HG02798 (cell line): Measurements from ENCODE around the gene ABCC4.
A peak's percentile ranks its signal among the peaks of the same experiment; 100 is the strongest.
"Not testable (repeated sequence)": the region's sequence is repeated elsewhere in the genome, so short reads cannot be mapped to it uniquely, and the experiment has no call there.

Source experiments
- ATAC-seq: cut with Tn5 transposase; IDR thresholded peaks from one replicate; pipeline ENCODE4 v1.9.1; 2021; ENCODE audit warnings: mild to moderate bottlenecking; ENCODE audit not compliant: unreplicated experiment, poor library complexity

ABCC4 gene

DNA sequence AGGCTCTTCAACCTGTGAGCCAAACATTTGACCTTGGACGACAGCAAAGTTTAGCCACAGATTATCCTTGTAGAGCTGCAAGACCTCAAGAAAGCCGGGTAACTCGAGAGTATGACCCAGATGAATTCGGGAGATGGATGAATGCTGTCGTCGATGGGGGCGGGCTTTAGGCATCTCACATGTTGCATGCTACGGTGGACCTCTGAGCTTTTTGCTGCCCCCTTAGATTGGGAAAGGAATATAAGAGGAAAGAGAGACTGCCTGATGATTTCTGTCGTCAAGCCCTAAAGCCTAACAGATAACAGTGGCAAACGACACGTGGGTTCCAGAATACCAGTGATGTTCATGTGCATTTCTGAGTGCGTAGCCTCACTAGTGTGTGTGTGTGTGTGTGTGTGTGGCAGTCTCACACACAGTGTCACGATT, 730 bp upstream of the ABCC4 start:
- no peak for ATAC-seq

DNA sequence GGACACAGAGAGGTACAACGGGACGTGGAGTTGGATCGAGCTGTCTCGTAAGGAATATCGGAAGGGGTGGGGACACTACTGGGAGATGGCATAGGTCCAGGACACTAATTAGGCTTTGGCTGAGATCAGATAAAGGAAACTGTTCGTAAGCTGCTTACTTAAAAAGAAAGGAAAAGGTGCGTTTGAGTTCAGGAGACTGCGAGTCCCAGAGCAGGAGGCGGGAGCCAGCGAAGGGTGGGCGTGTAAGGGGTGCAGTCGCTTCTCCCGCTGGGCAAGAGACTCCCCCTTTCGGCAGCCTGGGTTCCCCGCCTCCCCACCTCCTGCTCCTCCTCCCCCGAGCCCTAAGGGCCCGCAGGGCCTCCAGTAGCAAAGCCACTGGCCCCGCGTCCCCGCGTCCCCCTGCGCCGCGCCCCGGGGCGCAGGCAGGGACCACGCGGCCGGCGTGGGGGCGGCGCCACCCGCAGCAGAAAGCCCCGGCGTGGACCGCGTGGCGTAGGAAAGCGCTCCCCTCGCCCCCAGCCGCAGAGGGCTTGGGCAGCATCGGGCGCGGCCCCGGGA, 547 bp downstream of the ABCC4 start:
- ATAC-seq: peak; percentile 48

DNA sequence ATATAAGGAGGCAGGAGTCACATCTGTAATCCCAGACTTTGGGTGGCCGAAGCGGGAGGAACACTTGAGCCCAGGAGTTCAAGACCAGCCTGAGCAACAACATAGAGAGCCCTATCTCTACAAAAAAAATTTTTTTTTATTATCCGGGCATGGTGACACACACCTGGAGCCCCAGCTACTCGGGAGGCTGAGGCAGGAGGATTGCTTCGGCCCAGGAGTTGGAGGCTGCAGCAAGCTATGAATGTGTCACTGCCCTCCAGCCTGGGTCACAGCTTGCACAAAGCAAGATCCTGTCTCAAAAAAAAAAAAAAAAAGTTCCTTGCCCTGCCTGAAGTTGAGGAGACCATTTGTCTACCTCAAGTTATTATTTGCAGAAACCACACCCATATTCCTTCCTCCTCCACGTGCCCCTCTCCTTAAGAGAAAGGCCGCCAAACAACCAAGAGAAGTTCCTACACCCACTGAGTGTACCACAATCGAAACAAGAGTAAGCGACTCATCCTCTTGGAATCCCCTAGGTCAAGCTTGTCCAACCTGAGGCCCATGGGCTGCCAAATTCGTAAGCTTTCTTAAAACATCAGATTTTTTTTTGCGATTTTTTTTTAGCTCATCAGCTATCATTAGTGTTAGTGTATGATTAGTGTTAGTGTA, 2.2 kb downstream of the ABCC4 start:
- ATAC-seq: no peak

DNA sequence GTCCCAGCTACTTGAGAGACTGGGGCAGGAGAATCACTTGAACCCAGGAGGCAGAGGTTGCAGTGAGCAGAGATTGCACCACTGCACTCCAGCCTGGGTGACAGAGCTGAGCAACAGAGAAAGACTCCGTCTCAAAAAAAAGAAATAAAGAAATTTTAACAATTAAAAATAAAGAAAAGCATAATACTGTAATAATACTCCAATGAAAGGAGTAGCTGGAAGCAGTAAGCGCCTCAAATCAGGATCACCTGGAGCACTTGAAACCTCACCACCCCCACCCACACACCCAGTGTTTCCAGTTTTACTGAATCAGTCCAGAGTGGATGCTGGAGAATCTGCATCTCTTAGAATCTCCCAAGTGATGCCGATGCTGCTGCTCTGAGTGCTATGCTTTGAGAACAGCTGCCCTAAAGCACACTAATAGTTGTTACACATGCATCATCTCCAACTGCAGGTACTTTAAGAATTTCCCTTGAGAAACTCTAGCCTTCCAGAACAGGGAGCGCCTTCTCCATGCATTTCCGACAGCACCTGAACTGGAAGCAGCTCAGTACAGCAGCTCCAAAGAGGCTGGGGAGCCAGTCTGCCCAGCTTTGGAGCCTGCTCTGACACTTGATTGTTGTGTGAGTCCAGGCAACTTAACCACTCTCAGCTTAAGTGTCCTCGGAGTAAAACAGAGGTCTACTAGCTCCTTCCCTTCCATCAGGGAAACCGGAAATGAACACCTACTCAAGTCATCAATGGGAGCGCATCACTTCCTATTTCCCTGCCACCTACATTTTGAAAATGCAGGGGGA, 2.9 kb downstream of the ABCC4 start:
- no peak for ATAC-seq

DNA sequence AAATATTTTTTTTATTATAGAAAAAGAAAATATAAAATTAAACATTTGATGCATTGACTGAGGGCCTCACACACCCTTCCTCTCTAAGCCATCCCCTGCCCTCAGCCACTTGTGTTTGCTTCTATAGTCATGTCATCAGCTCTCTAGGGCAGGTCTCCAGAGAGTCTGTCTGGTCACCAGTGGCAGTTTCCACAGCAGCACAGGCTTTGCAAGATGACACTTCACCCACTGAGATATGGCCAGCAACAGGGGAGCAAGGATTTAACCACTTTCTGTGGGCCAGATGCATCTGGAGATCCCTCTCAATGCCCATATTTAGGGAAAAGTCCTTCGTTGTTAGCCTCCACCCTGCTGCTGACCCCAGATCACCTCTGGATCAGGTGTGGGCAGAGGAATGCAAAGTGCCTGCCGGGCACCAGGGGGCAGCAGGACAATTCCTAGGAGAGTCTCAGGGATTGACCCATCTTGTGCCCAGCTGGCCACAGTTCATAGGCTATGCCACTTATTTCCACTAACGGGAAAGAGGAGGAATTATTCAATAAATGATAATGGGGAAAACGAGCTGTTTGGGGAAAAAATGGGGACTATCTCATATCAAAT, 4.8 kb downstream of the ABCC4 start:
- peak; percentile 19 for ATAC-seq

DNA sequence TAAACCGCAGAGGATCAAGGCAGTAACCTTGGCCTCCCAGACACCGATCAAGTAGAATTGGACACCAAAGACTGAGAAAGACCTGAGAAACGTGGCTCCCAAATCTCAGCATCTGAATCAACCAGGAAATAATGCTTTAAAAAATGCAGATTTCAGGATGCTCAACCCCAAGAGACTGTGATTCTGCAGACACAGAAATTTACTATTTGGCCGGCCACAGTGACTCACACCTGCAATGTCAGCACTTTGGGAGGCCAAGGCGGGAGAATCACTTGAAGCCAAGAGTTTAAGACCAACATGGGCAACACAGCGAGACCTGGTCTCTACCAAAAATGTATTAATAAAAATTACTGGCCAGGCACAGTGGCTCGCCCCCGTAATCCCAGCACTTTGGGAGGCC, 6.2 kb downstream of the ABCC4 start:
- ATAC-seq: no peak

DNA sequence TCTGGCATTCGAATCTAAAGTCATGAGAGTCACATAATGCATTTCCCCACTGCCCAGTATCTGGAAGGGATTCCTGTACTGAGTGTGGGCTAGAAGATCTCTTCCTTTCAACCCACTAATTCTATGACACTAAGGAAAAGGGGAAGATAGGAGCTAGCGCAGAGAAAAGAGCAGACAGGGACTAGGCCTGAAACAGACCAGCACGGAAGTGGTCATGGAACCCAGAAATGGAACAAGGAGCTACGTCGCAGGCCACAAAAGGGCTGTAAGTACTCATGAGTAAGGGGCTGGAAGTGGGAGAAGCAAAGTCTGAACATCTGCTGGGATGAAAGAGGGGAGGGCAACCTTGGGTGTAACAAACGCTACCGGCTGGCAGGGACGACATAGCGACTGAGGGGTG, 8.6 kb downstream of the ABCC4 start:
- no peak for ATAC-seq

DNA sequence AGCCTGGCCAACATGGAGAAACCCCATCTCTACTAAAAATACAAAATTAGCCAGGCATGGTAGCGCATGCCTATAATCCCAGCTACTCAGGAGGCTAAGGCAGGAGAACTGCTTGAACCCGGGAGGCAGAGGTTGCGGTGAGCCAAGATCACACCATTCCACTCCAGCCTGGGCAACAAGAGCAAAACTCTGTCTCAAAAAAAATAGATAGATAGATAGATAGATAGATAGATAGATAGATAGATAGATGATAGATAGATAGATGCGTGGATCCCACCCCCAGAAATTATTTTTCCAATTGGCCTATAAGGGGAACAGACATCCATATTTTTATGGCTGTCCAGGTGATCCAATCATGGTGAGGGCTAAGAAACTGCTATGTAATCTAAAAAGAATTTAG, 11.3 kb downstream of the ABCC4 start:
- not testable (repeated sequence) for ATAC-seq

DNA sequence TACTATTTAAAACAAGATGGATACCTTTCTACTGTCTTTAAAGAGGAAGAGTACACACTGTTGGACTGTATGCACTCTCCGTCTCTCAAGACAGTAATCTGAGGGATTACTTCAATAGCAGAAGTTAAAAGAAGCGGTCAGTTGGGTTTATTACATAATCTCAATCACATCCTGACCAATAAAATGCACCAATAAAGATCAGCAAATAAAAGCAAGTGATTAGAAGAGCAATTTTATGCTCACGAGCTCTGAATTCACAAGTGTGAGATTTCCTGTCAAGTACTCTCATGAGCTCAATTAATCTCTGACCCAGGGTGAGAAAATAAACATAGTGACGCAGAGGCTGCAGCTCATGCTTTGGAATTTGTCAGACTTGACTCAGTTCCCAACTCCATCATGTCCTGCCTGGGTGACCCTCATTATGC, 12.2 kb downstream of the ABCC4 start:
- no peak for ATAC-seq

DNA sequence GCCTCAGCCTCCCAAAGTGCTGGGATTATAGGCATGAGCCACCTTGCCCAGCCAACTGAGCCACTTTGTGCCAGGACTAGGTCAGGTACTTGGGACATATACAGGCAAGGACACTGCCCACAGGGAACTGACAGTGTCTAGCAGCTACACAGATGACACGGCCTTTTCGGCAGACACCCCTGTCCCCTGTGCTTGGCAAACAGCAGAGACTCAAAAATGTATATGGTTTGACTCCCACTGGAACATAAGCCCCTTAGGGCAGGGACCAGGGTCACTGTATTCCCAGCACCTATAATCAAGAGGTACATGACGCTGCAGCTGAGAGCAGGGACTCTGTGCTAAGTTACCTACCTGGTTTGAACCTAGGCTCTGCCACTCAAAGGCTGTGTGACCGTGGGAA, 16.8 kb downstream of the ABCC4 start:
- no peak for ATAC-seq

DNA sequence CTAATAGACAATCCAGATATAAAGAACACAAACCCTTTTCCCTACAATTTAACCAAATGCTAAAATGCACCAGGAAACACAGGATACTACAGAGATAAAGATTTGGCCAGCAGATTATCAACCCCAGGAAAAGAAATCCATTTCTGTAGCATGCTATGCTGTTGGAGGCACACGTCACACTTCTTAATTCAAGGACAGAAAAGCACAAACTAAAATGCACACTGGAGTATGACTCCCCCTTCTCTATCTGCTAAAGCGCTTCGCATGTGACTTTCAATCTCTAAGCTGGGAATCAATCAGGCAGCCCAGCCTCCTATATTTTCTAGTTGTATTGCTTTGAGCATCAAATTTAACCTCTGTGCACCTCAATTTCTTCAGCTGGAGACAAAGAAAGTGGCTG, 22.2 kb downstream of the ABCC4 start:
- no peak for ATAC-seq

DNA sequence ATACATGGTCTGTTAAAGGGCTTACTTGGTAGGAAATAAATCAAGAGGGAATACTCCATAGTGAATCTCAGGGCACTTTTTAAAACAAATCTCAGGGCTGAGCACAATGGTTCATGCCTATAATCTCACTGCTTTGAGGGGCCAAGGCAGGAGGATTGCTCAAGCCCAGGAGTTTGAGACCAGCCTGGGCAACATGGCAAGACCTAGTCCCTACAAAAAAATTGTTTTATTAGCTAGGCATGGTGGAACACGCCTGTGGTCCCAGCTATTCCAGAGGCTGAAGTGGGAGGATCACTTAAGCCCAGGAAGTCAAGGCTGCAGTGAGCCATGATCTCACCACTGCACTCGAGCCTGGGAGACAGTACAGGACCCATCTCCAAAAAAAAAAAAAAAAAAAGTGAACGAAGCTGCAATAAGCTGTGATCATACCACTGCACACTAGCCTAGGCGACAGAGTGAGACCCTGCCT, 25.2 kb downstream of the ABCC4 start:
- no peak for ATAC-seq

DNA sequence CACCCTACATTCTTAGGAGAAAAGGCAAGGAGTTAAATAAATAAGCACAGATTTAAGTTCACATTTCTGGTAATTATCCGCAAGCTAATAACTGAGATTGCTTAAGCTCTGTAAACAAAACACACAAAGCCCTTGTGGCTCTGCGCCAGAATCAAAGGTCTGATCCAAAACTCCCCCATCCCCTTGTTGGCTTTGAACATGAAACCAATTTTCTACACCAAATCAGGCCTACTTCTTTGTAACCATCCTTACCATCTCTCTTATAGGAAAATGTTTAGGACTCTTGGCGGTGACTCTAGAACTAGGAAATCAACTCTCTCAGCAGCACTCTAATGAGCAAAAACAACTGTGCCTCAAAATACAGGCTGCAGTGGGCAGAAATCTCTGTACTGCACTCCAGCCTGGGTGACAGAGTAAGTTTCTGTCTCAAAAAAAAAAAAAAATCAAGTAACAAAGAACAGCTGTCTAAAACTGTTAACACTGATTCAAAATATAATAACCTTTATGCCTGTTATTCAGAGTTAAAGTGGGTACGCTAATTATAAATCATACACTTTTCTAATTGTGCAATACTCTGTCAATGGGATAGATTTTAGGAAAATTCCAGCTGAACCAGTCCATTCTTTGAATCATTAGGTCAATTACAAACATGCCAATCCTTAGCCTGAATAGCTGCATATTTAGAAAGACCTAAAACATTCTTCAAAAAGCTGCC, 25.8 kb downstream of the ABCC4 start:
- no peak for ATAC-seq

DNA sequence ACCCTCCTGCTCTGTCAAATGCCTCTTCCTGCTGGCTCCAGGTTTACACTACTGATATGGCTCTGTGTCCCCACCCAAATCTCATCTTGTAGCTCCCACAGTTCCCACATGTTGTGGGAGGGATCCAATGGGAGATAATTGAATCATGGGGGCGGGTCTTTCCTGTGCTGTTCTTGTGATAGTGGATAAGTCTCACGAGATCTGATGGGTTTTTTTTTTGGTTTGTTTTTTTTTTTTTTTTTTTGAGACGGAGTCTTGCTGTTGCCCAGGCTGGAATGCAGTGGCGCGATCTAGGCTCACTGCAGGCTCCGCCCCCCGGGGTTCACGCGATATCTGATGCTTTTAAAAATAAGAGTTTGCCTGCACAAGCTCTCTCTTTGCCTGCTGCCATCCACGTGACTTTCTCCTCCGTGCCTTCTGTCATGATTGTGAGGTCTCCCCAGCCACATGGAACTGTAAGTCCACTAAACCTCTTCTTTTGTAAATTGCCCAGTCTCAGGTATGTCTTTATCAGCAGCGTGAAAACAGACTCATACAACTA, 27.6 kb downstream of the ABCC4 start:
- ATAC-seq: not testable (repeated sequence)

DNA sequence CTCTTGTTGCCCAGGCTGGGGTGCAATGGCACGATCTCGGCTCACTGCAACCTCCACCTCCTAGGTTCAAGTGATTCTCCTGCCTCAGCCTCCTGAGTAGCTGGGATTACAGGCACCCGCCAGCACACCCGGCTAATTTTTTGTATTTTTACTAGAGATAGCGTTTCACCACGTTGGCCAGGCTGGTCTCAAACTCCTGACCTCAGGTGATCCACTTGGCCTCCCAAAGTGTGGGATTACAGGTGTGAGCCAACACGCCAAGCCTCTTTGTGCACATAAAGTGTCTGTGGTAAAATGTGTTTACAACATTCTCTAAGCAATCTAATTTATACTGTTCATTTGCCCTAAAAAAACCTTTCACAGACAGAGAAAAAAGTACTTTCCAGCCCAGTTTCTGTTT, 29.2 kb downstream of the ABCC4 start:
- ATAC-seq: not testable (repeated sequence)

DNA sequence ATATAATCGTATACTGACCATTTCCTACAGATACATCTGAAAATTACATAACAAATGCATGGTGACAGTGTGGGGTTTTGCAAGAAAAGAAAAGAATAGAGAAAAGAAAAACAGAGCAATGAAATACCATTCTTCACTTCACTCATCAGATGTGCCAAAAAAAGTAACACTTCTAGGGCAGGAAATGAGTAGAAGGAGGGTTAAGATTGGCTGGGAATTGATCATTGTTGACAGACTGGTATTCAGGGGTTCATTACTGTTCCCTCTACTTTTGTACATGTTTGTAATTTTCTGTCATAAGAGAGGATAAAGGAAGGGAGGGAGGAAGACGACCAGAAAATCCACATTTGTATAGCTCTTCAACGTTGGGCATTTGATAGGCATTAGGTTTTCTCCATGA, 31.5 kb downstream of the ABCC4 start:
- ATAC-seq: no peak

DNA sequence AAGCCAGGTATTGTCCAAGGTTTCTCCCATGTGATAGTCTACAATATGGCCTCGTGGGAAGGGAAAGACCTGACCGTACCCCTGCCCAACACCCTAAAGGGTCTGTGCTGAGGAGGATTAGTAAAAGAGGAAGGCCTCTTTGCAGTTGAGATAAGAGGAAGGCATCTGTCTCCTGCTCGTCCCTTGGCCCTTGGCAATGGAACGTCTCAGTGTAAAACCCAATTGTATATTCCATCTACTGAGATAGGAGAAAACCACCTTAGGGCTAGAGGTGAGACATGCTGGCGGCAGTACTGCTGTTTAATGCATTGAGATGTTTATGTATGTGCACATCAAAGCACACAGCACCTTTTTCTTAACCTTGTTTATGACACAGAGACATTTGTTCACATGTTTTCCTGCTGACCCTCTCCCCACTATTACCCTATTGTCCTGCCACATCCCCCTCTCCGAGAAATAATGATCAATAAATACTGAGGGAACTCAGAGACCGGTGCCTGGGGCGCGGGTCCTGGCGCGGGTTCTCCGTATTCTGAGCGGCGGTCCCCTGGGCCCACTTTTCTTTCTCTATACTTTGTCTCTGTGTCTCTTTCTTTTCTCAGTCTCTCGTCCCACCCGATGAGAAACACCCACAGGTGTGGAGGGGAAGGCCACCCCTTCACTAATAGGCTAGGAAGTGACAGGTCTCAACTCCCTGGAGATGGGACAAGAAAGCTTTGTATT, 32.7 kb downstream of the ABCC4 start:
- ATAC-seq: not testable (repeated sequence)

DNA sequence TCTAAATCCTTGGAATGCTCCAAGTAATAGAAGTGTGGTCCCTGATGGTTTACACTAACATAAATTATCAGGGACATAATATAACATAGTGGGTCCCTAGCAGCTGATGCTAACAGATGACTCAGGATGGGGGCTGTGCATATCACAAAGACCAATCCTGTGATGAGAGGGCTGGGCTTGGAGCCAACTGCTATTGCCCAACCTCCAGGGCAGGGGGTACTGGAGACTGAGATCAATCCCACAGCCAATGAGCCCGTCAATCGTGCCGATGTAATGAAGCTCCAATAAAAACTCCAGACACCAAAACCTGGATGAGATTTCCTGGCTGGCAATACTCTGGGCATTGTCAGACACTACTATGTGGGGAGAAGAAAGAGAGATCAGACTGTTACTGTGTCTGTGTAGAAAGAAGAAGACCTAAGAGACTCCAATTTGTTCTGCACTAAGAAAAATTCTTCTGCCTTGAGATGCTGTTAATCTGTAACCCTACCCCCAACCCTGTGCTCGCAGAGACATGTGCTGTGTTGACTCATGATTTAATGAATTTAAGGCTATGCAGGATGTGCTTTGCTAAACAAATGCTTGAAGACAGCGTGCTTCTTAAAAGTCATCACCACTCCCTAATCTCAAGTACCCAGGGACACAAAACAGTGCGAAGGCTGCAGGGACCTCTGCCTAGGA, 33.4 kb downstream of the ABCC4 start:
- ATAC-seq: no peak

DNA sequence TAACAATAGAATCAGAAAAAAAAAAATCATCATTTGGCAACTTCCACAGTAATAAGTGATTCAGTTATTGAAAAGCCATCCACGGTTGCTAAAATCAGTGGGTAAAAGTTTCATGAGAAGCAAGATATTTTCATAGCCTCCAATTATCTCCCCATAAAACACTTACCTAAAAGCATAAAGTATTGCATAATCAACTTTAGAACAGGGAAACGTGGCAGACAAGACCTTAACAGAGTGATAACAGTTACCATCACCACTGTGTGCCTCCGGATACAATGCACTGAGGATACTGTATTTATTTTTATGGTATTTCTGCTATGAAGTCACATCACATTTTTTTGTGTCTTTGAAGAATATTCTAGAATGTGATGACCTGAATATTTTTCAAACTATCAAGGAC, 37.0 kb downstream of the ABCC4 start:
- ATAC-seq: no peak
